IMR-90 (cell line): Measurements from ENCODE around the gene RHBDF2. TPM values are rescaled to one million over a fixed set of nuclear protein-coding genes. Genes with fewer than 3 reads are reported as not detected.
A peak's percentile ranks its signal among the peaks of the same experiment; 100 is the strongest.

Source experiments
- ATAC-seq: fragments of 200-7000 bp; cut with Tn5 transposase; 2 replicates; pipeline ENCODE4 v1.9.1; 2020; ENCODE audit warnings: low read depth, mild to moderate bottlenecking, moderate library complexity
- BruUV-seq: library from RNA; stranded (reverse); fragments of 400-500 nt; replicated peaks from 2 replicates; lab custom pipeline; 2021; lab: Mats Ljungman, UMichigan
- CTCF ChIA-PET: fragments of 300-600 bp; formaldehyde crosslinking; extraction: SDS; loops from one replicate; lab custom pipeline; 2021; ENCODE audit warnings: antibody characterized with exemption; lab: Yijun Ruan, JAX
- POLR2A ChIA-PET: fragments of 300-600 bp; sonication (Branson Sonifier 250); formaldehyde crosslinking; loops from one replicate; lab custom pipeline; 2022; ENCODE audit warnings: antibody characterized with exemption; ENCODE audit not compliant: unreplicated experiment; lab: Charles Lee
- DNase-seq: peaks from one replicate; pipeline ENCODE4 v3.0.0; 2013
- H2AFZ ChIP-seq: replicated peaks from 2 replicates; pipeline ENCODE3; 2013; ENCODE audit warnings: low read length, mild to moderate bottlenecking; ENCODE audit not compliant: poor library complexity
- H2AK5ac ChIP-seq: 2 replicates; pipeline ENCODE4 v1.6.1; 2013; ENCODE audit warnings: low read depth, low read length, inconsistent platforms
- H2AK9ac ChIP-seq: replicated peaks from 2 replicates; pipeline ENCODE3; 2013; ENCODE audit warnings: mild to moderate bottlenecking, low read depth, low read length, moderate library complexity; ENCODE audit not compliant: poor library complexity
- H2BK120ac ChIP-seq: 2 replicates; pipeline ENCODE4 v1.6.1; 2013; ENCODE audit warnings: low read depth, low read length, inconsistent platforms
- H2BK15ac ChIP-seq: 3 replicates; pipeline ENCODE4 v1.6.1; 2013; ENCODE audit warnings: low read depth, low read length, inconsistent platforms
- H2BK20ac ChIP-seq: 2 replicates; pipeline ENCODE4 v1.6.1; 2013; ENCODE audit warnings: low read depth, mild to moderate bottlenecking, inconsistent platforms, low read length, moderate library complexity
- H2BK5ac ChIP-seq: 2 replicates; pipeline ENCODE4 v1.6.1; 2013; ENCODE audit warnings: mild to moderate bottlenecking, low read depth, low read length, inconsistent platforms; ENCODE audit not compliant: poor library complexity, severe bottlenecking
- H3K14ac ChIP-seq: replicated peaks from 2 replicates; pipeline ENCODE4 v1.6.1; 2013; ENCODE audit warnings: low read depth, low read length, inconsistent platforms
- H3K18ac ChIP-seq: 2 replicates; pipeline ENCODE4 v1.6.1; 2013; ENCODE audit warnings: low read depth, low read length, control low read depth
- H3K23ac ChIP-seq: 2 replicates; pipeline ENCODE4 v1.6.1; 2013; ENCODE audit warnings: low read depth, low read length, inconsistent platforms
- H3K27ac ChIP-seq: 2 replicates; pipeline ENCODE4 v1.5.1; 2013; ENCODE audit warnings: mild to moderate bottlenecking, control low read depth, low read length; ENCODE audit not compliant: insufficient read depth
- H3K27me3 ChIP-seq: 2 replicates; pipeline ENCODE4 v1.6.1; 2013; ENCODE audit warnings: low read length; ENCODE audit not compliant: control insufficient read depth, insufficient read depth
- H3K36me3 ChIP-seq: 2 replicates; pipeline ENCODE4 v1.6.1; 2013; ENCODE audit warnings: low read length, mixed read lengths; ENCODE audit not compliant: control insufficient read depth, insufficient read depth
- H3K4ac ChIP-seq: 2 replicates; pipeline ENCODE4 v1.6.1; 2013; ENCODE audit warnings: low read depth, low read length, inconsistent platforms
- H3K4me1 ChIP-seq: 2 replicates; pipeline ENCODE4 v1.6.1; 2013; ENCODE audit warnings: low read length, mixed read lengths; ENCODE audit not compliant: control insufficient read depth, insufficient read depth
- H3K4me2 ChIP-seq: 2 replicates; pipeline ENCODE4 v1.6.1; 2013; ENCODE audit warnings: low read depth, mild to moderate bottlenecking, control low read depth, low read length, moderate library complexity
- H3K4me3 ChIP-seq: 2 replicates; pipeline ENCODE4 v1.5.1; 2013; ENCODE audit warnings: low read depth, mild to moderate bottlenecking, control low read depth, low read length, moderate library complexity; ENCODE audit not compliant: insufficient read depth
- H3K56ac ChIP-seq: 2 replicates; pipeline ENCODE4 v1.6.1; 2013; ENCODE audit warnings: low read length, inconsistent platforms; ENCODE audit not compliant: insufficient read depth; ENCODE audit errors: extremely low read depth
- H3K79me1 ChIP-seq, 2 experiments: 2 replicates each; pipeline ENCODE4 v1.6.1; 2013; ENCODE audit warnings: low read length in 2 of 2, inconsistent platforms in 1 of 2, low read depth in 1 of 2
- H3K9ac ChIP-seq: 2 replicates; pipeline ENCODE4 v1.6.1; 2013; ENCODE audit warnings: low read depth, low read length, control low read depth
- H3K9me1 ChIP-seq: 2 replicates; pipeline ENCODE4 v1.6.1; 2013; ENCODE audit warnings: low read length, inconsistent platforms; ENCODE audit not compliant: insufficient read depth
- H3K9me3 ChIP-seq: 2 replicates; pipeline ENCODE4 v1.6.1; 2013; ENCODE audit warnings: low read length; ENCODE audit not compliant: control insufficient read depth, insufficient read depth
- H4K20me1 ChIP-seq: 2 replicates; pipeline ENCODE4 v1.6.1; 2013; ENCODE audit warnings: low read length, inconsistent platforms; ENCODE audit not compliant: insufficient read depth
- H4K5ac ChIP-seq: 2 replicates; pipeline ENCODE4 v1.6.1; 2013; ENCODE audit warnings: mild to moderate bottlenecking, low read depth, low read length, control low read depth
- H4K8ac ChIP-seq, 2 experiments: 2 replicates each; pipeline ENCODE4 v1.6.1; 2013; ENCODE audit warnings: low read depth in 2 of 2, low read length in 2 of 2, control low read depth in 1 of 2, inconsistent platforms in 1 of 2
- H4K91ac ChIP-seq: 2 replicates; pipeline ENCODE4 v1.6.1; 2013; ENCODE audit warnings: low read depth, low read length, inconsistent platforms; ENCODE audit not compliant: insufficient read depth
- BHLHE40 ChIP-seq: fragments of 150-350 bp; IDR thresholded peaks from 2 replicates; pipeline ENCODE4 v1.6.1; 2016; ENCODE audit warnings: mild to moderate bottlenecking, low read depth, low read length
- CEBPB ChIP-seq: IDR thresholded peaks from 2 replicates; pipeline ENCODE4 v1.6.1; 2012; ENCODE audit warnings: low read depth, low read length, improper control_type of control experiment
- FOS ChIP-seq: fragments of 150-350 bp; IDR thresholded peaks from 2 replicates; pipeline ENCODE4 v1.6.1; 2016; ENCODE audit warnings: low read depth, low read length
- MAFK ChIP-seq: IDR thresholded peaks from 2 replicates; pipeline ENCODE4 v1.6.1; 2012; ENCODE audit warnings: low read depth, low read length, improper control_type of control experiment
- MAZ ChIP-seq: IDR thresholded peaks from 2 replicates; pipeline ENCODE4 v1.6.1; 2012; ENCODE audit warnings: low read depth, mild to moderate bottlenecking, low read length, improper control_type of control experiment, moderate library complexity, borderline replicate concordance
- MXI1 ChIP-seq: IDR thresholded peaks from 2 replicates; pipeline ENCODE4 v1.6.1; 2012; ENCODE audit warnings: low read depth, mild to moderate bottlenecking, low read length, moderate library complexity, borderline replicate concordance
- NFE2L2 ChIP-seq: fragments of 150-350 bp; IDR thresholded peaks from 2 replicates; pipeline ENCODE4 v1.6.1; 2016; ENCODE audit warnings: low read depth, mild to moderate bottlenecking, low read length
- POLR2A ChIP-seq: IDR thresholded peaks from 2 replicates; pipeline ENCODE4 v1.6.1; 2012; ENCODE audit warnings: mild to moderate bottlenecking, low read depth, low read length
- RAD21 ChIP-seq: IDR thresholded peaks from 2 replicates; pipeline ENCODE4 v1.6.1; 2012; ENCODE audit warnings: low read length, improper control_type of control experiment
- RCOR1 ChIP-seq: IDR thresholded peaks from 2 replicates; pipeline ENCODE4 v1.6.1; 2012; ENCODE audit warnings: mild to moderate bottlenecking, low read length, improper control_type of control experiment; ENCODE audit not compliant: insufficient replicate concordance
- RFX5 ChIP-seq: IDR thresholded peaks from 2 replicates; pipeline ENCODE4 v1.8.0; 2012; ENCODE audit warnings: low read depth, mild to moderate bottlenecking, low read length, moderate library complexity
- WGBS, 2 experiments: methylation state at CpG; one replicate each; pipeline versions ENCODE4 v1.1.5 to v1.1.7; 2013; ENCODE audit warnings: missing lambda C conversion rate in 2 of 2; ENCODE audit not compliant: insufficient read length in 1 of 2; ENCODE audit errors: extremely low coverage in 2 of 2; 5-methylcytosine and 5-hydroxymethylcytosine counted together
- dilution Hi-C: fragments of 300-500 bp; cut with HindIII; formaldehyde crosslinking; loops from one replicate; pipeline ENCODE4 v1.14.3; 2018; ENCODE audit warnings: low sequenced_read_pairs; ENCODE audit not compliant: unreplicated experiment
- in situ Hi-C: fragments of 300-500 bp; cut with MboI; formaldehyde crosslinking; loops from 3 replicates; pipeline ENCODE4 v1.14.3; 2019; ENCODE audit warnings: low sequenced_read_pairs, inconsistent platforms, mixed read lengths
- intact Hi-C: fragments of 100-400 bp; cut with micrococcal nuclease; formaldehyde crosslinking; loops from 2 replicates; pipeline ENCODE4 v1.10.0; 2022
- polyA plus RNA-seq, 3 experiments: library from polyadenylated mRNA; depleted of rRNA; stranded (reverse); fragments of >200 nt; gene quantifications; 2 replicates each; pipeline ENCODE4 v1.2.3, GENCODE V29; 2012; ENCODE audit warnings: low replicate concordance in 1 of 3
- total RNA-seq: library from RNA; depleted of rRNA; stranded (reverse); fragments of >200 nt; gene quantifications from 2 replicates; pipeline ENCODE4 v1.2.3, GENCODE V29; 2012
- TF ChIP-seq, protein P1 (sequence below): fragments of 150-350 bp; IDR thresholded peaks from 2 replicates; pipeline ENCODE4 v1.6.1; 2017; ENCODE audit warnings: mild to moderate bottlenecking, antibody characterized with exemption, low read length, low read depth
- TF ChIP-seq, protein P2 (sequence below): conservative IDR thresholded peaks from 2 replicates; pipeline ENCODE4 v1.5.1; 2012; ENCODE audit warnings: mild to moderate bottlenecking, low read depth, low read length, improper control_type of control experiment

Gene RHBDF2
- total and polyA plus RNA-seq, 2 of the 4 experiments (the other 2 are of a cell fraction), result 1.3 to 8.3 TPM

GRCh38 chr17:76439314-76439928 lies 61.8 kb downstream of the RHBDF2 start:
- no peak overlapping the region for H2BK15ac ChIP-seq
- H3K79me1 ChIP-seq, result peaks cover 36 to 89% of the 10 kb centered on the region in 2 experiments
- peak overlapping the region; percentile 30; the same call in 1 of the 2 replicates for H3K4ac ChIP-seq
- H4K20me1 ChIP-seq, result peaks cover 81% of the 10 kb centered on the region
- H4K8ac ChIP-seq, result no peak overlapping the region
- H3K23ac ChIP-seq, result 0 out of 2 replicates have a peak overlapping the region, but pooled peaks have one; percentile 10
- TF ChIP-seq NFE2L2, result no peak
- TF ChIP-seq CEBPB, result no peak
- TF ChIP-seq RFX5, result no peak
- TF ChIP-seq, protein P1, sequence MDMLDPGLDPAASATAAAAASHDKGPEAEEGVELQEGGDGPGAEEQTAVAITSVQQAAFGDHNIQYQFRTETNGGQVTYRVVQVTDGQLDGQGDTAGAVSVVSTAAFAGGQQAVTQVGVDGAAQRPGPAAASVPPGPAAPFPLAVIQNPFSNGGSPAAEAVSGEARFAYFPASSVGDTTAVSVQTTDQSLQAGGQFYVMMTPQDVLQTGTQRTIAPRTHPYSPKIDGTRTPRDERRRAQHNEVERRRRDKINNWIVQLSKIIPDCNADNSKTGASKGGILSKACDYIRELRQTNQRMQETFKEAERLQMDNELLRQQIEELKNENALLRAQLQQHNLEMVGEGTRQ, result no peak
- TF ChIP-seq, protein P2, sequence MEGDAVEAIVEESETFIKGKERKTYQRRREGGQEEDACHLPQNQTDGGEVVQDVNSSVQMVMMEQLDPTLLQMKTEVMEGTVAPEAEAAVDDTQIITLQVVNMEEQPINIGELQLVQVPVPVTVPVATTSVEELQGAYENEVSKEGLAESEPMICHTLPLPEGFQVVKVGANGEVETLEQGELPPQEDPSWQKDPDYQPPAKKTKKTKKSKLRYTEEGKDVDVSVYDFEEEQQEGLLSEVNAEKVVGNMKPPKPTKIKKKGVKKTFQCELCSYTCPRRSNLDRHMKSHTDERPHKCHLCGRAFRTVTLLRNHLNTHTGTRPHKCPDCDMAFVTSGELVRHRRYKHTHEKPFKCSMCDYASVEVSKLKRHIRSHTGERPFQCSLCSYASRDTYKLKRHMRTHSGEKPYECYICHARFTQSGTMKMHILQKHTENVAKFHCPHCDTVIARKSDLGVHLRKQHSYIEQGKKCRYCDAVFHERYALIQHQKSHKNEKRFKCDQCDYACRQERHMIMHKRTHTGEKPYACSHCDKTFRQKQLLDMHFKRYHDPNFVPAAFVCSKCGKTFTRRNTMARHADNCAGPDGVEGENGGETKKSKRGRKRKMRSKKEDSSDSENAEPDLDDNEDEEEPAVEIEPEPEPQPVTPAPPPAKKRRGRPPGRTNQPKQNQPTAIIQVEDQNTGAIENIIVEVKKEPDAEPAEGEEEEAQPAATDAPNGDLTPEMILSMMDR, result no peak
- no peak for TF ChIP-seq RAD21
- no peak for TF ChIP-seq MXI1
- TF ChIP-seq BHLHE40, result no peak
- TF ChIP-seq MAZ, result no peak
- no peak for TF ChIP-seq FOS
- TF ChIP-seq RCOR1, result no peak
- no peak for TF ChIP-seq POLR2A
- TF ChIP-seq MAFK, result no peak
- ChIA-PET CTCF (no interaction called here), POLR2A (no interaction called here)
- ATAC-seq (no peak), DNase-seq (no peak)
- H2BK5ac ChIP-seq, result no peak overlapping the region
- intact Hi-C loops, result no loop called here
- H2AFZ ChIP-seq, result no peak overlapping the region
- H3K9ac ChIP-seq, result no peak overlapping the region
- no TSS peak for BruUV-seq
- H2AK9ac ChIP-seq, result no peak overlapping the region
- no CpG with 5 or more reads among the region's 6 CpGs for WGBS, 2 experiments
- H3K18ac ChIP-seq, result no peak overlapping the region
- no peak overlapping the region for H3K4me2 ChIP-seq
- no peak overlapping the region for H2BK120ac ChIP-seq
- H3K36me3 ChIP-seq, result 0 out of 2 replicates have a peak, but pooled peaks cover 2% of the 10 kb centered on the region
- H3K27ac ChIP-seq, result no peak overlapping the region
- no peak overlapping the region for H3K56ac ChIP-seq
- dilution Hi-C loops, result no loop called here
- H2BK20ac ChIP-seq, result no peak overlapping the region
- H2AK5ac ChIP-seq, result no peak overlapping the region
- H3K9me3 ChIP-seq, result no peaks in the 10 kb centered on the region
- no peak overlapping the region for H4K91ac ChIP-seq
- H3K4me1 ChIP-seq, result peaks cover 30% of the 10 kb centered on the region
- peaks cover 47% of the 10 kb centered on the region for H3K9me1 ChIP-seq
- in situ Hi-C loops, result no loop called here
- no peaks in the 10 kb centered on the region for H3K27me3 ChIP-seq
- H3K4me3 ChIP-seq, result no peak overlapping the region
- H3K14ac ChIP-seq, result no peak overlapping the region
- no peak overlapping the region for H4K5ac ChIP-seq
